ENCODE results near the gene P3H2. TPM values are rescaled to one million over a fixed set of nuclear protein-coding genes. Genes with fewer than 3 reads are reported as not detected.
"Not testable (repeated sequence)": the region's sequence is repeated elsewhere in the genome, so short reads cannot be mapped to it uniquely, and the experiment has no call there.

The P3H2 gene
- total and polyA plus RNA-seq, 2 experiments from 2014 or later = 14.5 TPM

GRCh38 chr3:190074817-190075216 lies 45.9 kb downstream of the P3H2 start:
- H3K9me3 ChIP-seq (ENCODE audit: low read depth) = no peaks in the 10 kb centered on the region
- H3K27ac ChIP-seq = no peak overlapping the region
- DNase-seq (ENCODE audit: low spot score) = no peak
- H3K4me1 ChIP-seq (ENCODE audit: insufficient read depth) = peaks cover 17% of the 10 kb centered on the region
- no peaks in the 10 kb centered on the region for H3K9me2 ChIP-seq (replicated peaks; ENCODE audit: insufficient read depth)
- no peaks in the 10 kb centered on the region for H3K27me3 ChIP-seq
- no peaks in the 10 kb centered on the region for H3K36me3 ChIP-seq (replicated peaks; ENCODE audit: insufficient read depth, low read depth)
- H3K79me2 ChIP-seq = peaks cover 13% of the 10 kb centered on the region
- no peak overlapping the region for H3K4me3 ChIP-seq
- TF ChIP-seq EZH2phosphoT487 (IDR thresholded peaks at IDR 0.05; ENCODE audit: low read depth, severe bottlenecking, unreplicated experiment) (no peak), EZH2 (IDR thresholded peaks at IDR 0.05; ENCODE audit: borderline replicate concordance) (no peak), CTCF (IDR thresholded peaks at IDR 0.05; ENCODE audit: poor library complexity) (no peak)
- no peak overlapping the region for H3K4me2 ChIP-seq
- no peaks in the 10 kb centered on the region for H4K20me1 ChIP-seq (ENCODE audit: insufficient read depth, poor library complexity, severe bottlenecking)
- H2AFZ ChIP-seq = no peak overlapping the region
- WGBS (ENCODE audit: low lambda C conversion rate, missing lambda C conversion rate) = 93% methylated on average over 2 of the region's 2 CpGs

- Histone ChIP-seq H3K9me3 (ENCODE audit: low read depth) (no peaks in the 10 kb centered on the region), H3K9me2 (replicated peaks; ENCODE audit: insufficient read depth) (no peaks in the 10 kb centered on the region), H3K27me3 (no peaks in the 10 kb centered on the region), H3K4me2 (peak overlapping the region; percentile 22), H2AFZ (no peak overlapping the region), H3K79me2 (peaks cover 12% of the 10 kb centered on the region), H3K4me1 (ENCODE audit: insufficient read depth) (peaks cover 17% of the 10 kb centered on the region), H3K27ac (peak overlapping the region; percentile 31), H4K20me1 (ENCODE audit: insufficient read depth, poor library complexity, severe bottlenecking) (no peaks in the 10 kb centered on the region), H3K4me3 (no peak overlapping the region), H3K36me3 (replicated peaks; ENCODE audit: insufficient read depth, low read depth) (no peaks in the 10 kb centered on the region)
- 41% methylated on average over 6 of the region's 6 CpGs for WGBS (ENCODE audit: low lambda C conversion rate, missing lambda C conversion rate)
- TF ChIP-seq EZH2 (IDR thresholded peaks at IDR 0.05; ENCODE audit: borderline replicate concordance) (no peak), EZH2phosphoT487 (IDR thresholded peaks at IDR 0.05; ENCODE audit: low read depth, severe bottlenecking, unreplicated experiment) (no peak), CTCF (IDR thresholded peaks at IDR 0.05; ENCODE audit: poor library complexity) (no peak)
- DNase-seq (ENCODE audit: low spot score) = peak; percentile 29
Observed at GRCh38 chr3:190073264-190074008, 47.3 kb downstream of the P3H2 start.

GRCh38 chr3:190072856-190073255 lies 47.8 kb downstream of the P3H2 start:
- TF ChIP-seq EZH2 (IDR thresholded peaks at IDR 0.05; ENCODE audit: borderline replicate concordance) (no peak), CTCF (IDR thresholded peaks at IDR 0.05; ENCODE audit: poor library complexity) (no peak), EZH2phosphoT487 (IDR thresholded peaks at IDR 0.05; ENCODE audit: low read depth, severe bottlenecking, unreplicated experiment) (no peak)
- WGBS (ENCODE audit: low lambda C conversion rate, missing lambda C conversion rate) = 63% methylated on average over 1 of the region's 1 CpG

GRCh38 chr3:190071921-190072320 lies 48.8 kb downstream of the P3H2 start:
- H4K20me1 ChIP-seq (ENCODE audit: insufficient read depth, poor library complexity, severe bottlenecking); H3K9me2 ChIP-seq (replicated peaks; ENCODE audit: insufficient read depth); DNase-seq (ENCODE audit: low spot score); H3K27ac ChIP-seq; H3K27me3 ChIP-seq; H3K9me3 ChIP-seq (ENCODE audit: low read depth); H3K36me3 ChIP-seq (replicated peaks; ENCODE audit: insufficient read depth, low read depth); H3K4me3 ChIP-seq; H3K79me2 ChIP-seq; H3K4me2 ChIP-seq; H2AFZ ChIP-seq: not testable (repeated sequence)
- H3K4me1 ChIP-seq (ENCODE audit: insufficient read depth) = peaks cover 13% of the 10 kb centered on the region
- 92% methylated on average over 9 of the region's 9 CpGs for WGBS (ENCODE audit: low lambda C conversion rate, missing lambda C conversion rate)

More at GRCh38 chr3:190072856-190073255, 47.8 kb downstream of the P3H2 start:
- peak overlapping the region; percentile 31 for H3K27ac ChIP-seq
- H3K79me2 ChIP-seq = peaks cover 7% of the 10 kb centered on the region
- H3K9me3 ChIP-seq (ENCODE audit: low read depth) = no peaks in the 10 kb centered on the region
- H3K36me3 ChIP-seq (replicated peaks; ENCODE audit: insufficient read depth, low read depth) = no peaks in the 10 kb centered on the region
- H3K4me3 ChIP-seq = no peak overlapping the region
- H3K9me2 ChIP-seq (replicated peaks; ENCODE audit: insufficient read depth) = no peaks in the 10 kb centered on the region
- no peaks in the 10 kb centered on the region for H4K20me1 ChIP-seq (ENCODE audit: insufficient read depth, poor library complexity, severe bottlenecking)
- H3K4me2 ChIP-seq = peak overlapping the region; percentile 22
- DNase-seq (ENCODE audit: low spot score) = no peak
- H3K4me1 ChIP-seq (ENCODE audit: insufficient read depth) = peaks cover 17% of the 10 kb centered on the region
- H2AFZ ChIP-seq = no peak overlapping the region
- H3K27me3 ChIP-seq = no peaks in the 10 kb centered on the region

All from hepatocyte (in vitro differentiated cells).